HG03135 (cell line): Measurements from ENCODE around the gene FEM1A.
"Not testable (repeated sequence)": the region's sequence is repeated elsewhere in the genome, so short reads cannot be mapped to it uniquely, and the experiment has no call there.

Source experiments
- ATAC-seq: cut with Tn5 transposase; IDR thresholded peaks from one replicate; pipeline ENCODE4 v1.9.1; 2021; ENCODE audit warnings: mild to moderate bottlenecking, moderate library complexity; ENCODE audit not compliant: unreplicated experiment

FEM1A gene

DNA sequence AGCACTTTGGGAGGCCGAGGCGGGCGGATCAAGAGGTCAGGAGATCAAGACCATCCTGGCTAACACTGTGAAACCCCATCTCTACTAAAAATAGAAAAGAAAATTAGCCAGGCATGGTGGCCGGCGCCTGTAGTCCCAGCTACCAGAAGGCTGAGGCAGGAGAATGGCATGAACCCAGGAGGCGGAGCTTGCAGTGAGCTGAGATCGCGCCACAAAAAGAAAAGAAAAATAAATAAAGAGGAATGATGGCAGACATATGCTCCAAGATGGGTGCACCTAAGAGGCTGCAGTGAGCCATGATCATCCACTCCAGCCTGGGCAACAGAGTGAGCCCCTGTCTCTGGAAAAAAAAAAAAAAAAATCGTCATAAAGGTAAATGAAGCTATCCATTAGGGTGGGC is 54.4 kb downstream of the FEM1A start:
- not testable (repeated sequence) for ATAC-seq

DNA sequence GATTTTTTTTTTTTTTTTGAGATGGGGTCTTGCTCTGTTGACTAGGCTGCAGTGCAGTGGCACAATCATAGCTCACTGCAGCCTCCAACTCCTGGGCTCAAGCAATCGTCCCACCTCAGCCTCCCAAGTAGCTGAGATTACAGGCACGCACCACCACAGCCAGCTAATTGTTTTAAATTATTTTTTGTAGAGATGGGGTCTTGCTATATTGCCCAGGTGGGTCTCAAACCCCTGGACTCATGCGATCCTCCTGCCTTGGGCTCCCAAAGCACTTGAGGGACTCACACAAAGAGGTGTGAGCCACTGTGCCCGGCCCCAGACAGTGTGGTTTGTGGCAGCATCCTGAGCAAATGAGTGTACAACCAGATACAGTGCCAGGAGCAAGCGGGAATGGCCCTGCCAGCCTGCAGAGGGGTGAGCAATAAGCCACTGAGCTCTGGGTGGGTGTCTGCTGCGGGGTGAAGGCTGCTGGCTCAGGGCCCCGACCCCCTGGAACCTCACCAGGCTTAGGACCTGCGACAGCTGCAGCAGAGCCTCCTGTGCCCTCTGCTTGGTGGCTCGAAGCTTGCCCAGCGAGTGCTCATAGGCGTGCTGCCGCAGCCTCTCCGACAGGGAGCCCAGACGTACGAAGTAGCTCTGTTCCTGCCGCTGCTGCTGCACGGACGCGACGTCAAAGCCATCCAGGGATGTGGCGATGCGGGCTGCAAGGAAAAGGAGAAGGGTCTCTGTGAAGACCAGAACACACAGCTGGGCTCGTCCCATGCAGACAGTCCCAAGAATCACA is 55.8 kb downstream of the FEM1A start:
- no peak for ATAC-seq

DNA sequence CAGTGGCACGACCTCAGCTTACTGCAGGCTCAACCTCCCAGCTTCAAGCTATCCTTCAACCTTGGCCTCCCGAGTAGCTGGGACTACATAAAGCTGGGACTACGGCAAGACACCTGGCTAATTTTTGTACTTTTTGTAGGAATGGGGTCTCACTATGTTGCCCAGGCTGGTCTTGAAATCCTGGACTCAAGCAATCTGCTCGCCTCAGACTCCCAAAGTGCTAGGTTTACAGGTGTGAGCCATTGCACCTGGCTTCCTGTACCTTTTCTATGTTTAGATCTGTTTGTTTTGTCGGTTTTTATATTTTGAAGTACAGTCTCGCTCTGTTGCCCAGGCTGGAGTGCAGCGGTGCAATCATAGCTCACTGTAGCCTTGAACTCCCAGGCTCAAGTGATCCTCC is 57.5 kb downstream of the FEM1A start:
- no peak for ATAC-seq
